OCI-LY3 (cell line): Measurements from ENCODE around the gene DTD1.
A peak's percentile ranks its signal among the peaks of the same experiment; 100 is the strongest.

Experiments
- H2AFZ ChIP-seq: fragments of 200-600, 300-600 bp; shearing (Covaris generic); 2 replicates; pipeline ENCODE4 v1.6.0; 2014; ENCODE audit warnings: antibody characterized with exemption, low read depth, low read length
- H3K27ac ChIP-seq: fragments of 200-600, 300-600 bp; sonication (generic); 2 replicates; pipeline ENCODE4 v1.5.1; 2014; ENCODE audit warnings: mild to moderate bottlenecking, low read length, moderate library complexity, mixed read lengths
- H3K27me3 ChIP-seq: fragments of 200-600, 300-600 bp; sonication (generic); 2 replicates; pipeline ENCODE4 v1.6.1; 2014; ENCODE audit warnings: low read depth, low read length, mixed read lengths
- H3K36me3 ChIP-seq: fragments of 200-600, 300-600 bp; sonication (generic); replicated peaks from 2 replicates; pipeline ENCODE3; 2014; ENCODE audit warnings: low read depth, low read length, mixed read lengths
- H3K4me1 ChIP-seq: fragments of 300-600, 200-600 bp; sonication (generic); 2 replicates; pipeline ENCODE4 v1.6.1; 2014; ENCODE audit warnings: low read length, mixed read lengths
- H3K4me2 ChIP-seq: fragments of 200-600, 300-600 bp; sonication (generic); 2 replicates; pipeline ENCODE4 v1.6.1; 2014; ENCODE audit warnings: low read length, mixed read lengths
- H3K4me3 ChIP-seq: fragments of 300-600, 200-600 bp; sonication (generic); 2 replicates; pipeline ENCODE4 v1.5.1; 2014; ENCODE audit warnings: antibody characterized with exemption, mild to moderate bottlenecking, low read length, moderate library complexity
- H3K79me2 ChIP-seq: fragments of 300-600, 200-600 bp; shearing (Covaris generic); 2 replicates; pipeline ENCODE4 v1.6.1; 2014; ENCODE audit warnings: mild to moderate bottlenecking, low read length, mixed read lengths
- H3K9ac ChIP-seq: fragments of 300-600, 200-600 bp; shearing (Covaris generic); 2 replicates; pipeline ENCODE4 v1.6.0; 2014; ENCODE audit warnings: mild to moderate bottlenecking, low read length, moderate library complexity
- H3K9me3 ChIP-seq: fragments of 200-600, 300-600 bp; shearing (Covaris generic); 2 replicates; pipeline ENCODE4 v1.6.1; 2014; ENCODE audit warnings: low read length, mixed read lengths; ENCODE audit not compliant: insufficient read depth
- H4K20me1 ChIP-seq: fragments of 200-600, 300-600 bp; sonication (generic); 2 replicates; pipeline ENCODE4 v1.6.1; 2016; ENCODE audit warnings: low read length, mixed read lengths; ENCODE audit not compliant: insufficient read depth
- EZH2phosphoT487 ChIP-seq: fragments of 200-600 bp; shearing (Covaris generic); IDR thresholded peaks from 2 replicates; pipeline ENCODE4 v1.6.1; 2018; ENCODE audit warnings: antibody characterized with exemption, mixed run types, low read depth
- TF ChIP-seq, protein P1 (sequence below): fragments of 200-600, 300-600 bp; sonication (generic); IDR thresholded peaks from 2 replicates; pipeline ENCODE4 v1.5.1; 2014; ENCODE audit warnings: antibody characterized with exemption, low read length, low read depth

The DTD1 gene

GRCh38 chr20:18805881-18806280, 218.0 kb downstream of the DTD1 start:
- Histone ChIP-seq H3K9ac (no peak overlapping the region), H3K79me2 (no peaks in the 10 kb centered on the region), H3K27ac (no peak overlapping the region), H3K4me2 (no peak overlapping the region), H3K4me1 (peaks cover 50% of the 10 kb centered on the region), H3K27me3 (no peaks in the 10 kb centered on the region), H3K9me3 (no peaks in the 10 kb centered on the region), H4K20me1 (no peaks in the 10 kb centered on the region), H3K36me3 (no peaks in the 10 kb centered on the region), H3K4me3 (no peak overlapping the region), H2AFZ (no peak overlapping the region)
- TF ChIP-seq, protein P1, sequence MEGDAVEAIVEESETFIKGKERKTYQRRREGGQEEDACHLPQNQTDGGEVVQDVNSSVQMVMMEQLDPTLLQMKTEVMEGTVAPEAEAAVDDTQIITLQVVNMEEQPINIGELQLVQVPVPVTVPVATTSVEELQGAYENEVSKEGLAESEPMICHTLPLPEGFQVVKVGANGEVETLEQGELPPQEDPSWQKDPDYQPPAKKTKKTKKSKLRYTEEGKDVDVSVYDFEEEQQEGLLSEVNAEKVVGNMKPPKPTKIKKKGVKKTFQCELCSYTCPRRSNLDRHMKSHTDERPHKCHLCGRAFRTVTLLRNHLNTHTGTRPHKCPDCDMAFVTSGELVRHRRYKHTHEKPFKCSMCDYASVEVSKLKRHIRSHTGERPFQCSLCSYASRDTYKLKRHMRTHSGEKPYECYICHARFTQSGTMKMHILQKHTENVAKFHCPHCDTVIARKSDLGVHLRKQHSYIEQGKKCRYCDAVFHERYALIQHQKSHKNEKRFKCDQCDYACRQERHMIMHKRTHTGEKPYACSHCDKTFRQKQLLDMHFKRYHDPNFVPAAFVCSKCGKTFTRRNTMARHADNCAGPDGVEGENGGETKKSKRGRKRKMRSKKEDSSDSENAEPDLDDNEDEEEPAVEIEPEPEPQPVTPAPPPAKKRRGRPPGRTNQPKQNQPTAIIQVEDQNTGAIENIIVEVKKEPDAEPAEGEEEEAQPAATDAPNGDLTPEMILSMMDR, result no peak
- no peak for TF ChIP-seq EZH2phosphoT487

- Histone ChIP-seq H3K27ac (peak overlapping the region; percentile 83), H3K4me3 (0 out of 2 replicates have a peak overlapping the region, but pooled peaks have one; percentile 3), H4K20me1 (no peaks in the 10 kb centered on the region), H3K79me2 (no peaks in the 10 kb centered on the region), H3K4me1 (peaks cover 26% of the 10 kb centered on the region), H3K9ac (peak overlapping the region; percentile 46), H3K4me2 (peak overlapping the region; percentile 58), H3K9me3 (no peaks in the 10 kb centered on the region), H2AFZ (peak overlapping the region; percentile 62; the same call in 1 of the 2 replicates), H3K27me3 (no peaks in the 10 kb centered on the region), H3K36me3 (no peaks in the 10 kb centered on the region)
- TF ChIP-seq, protein P1, result no peak
- no peak for TF ChIP-seq EZH2phosphoT487
Measured at GRCh38 chr20:18808712-18809111, 220.9 kb downstream of the DTD1 start.

- no peak for TF ChIP-seq EZH2phosphoT487
- TF ChIP-seq, protein P1, result no peak
- Histone ChIP-seq H2AFZ (no peak overlapping the region), H3K79me2 (no peaks in the 10 kb centered on the region), H3K27me3 (no peaks in the 10 kb centered on the region), H3K36me3 (no peaks in the 10 kb centered on the region), H3K4me3 (no peak overlapping the region), H3K4me2 (no peak overlapping the region), H3K9ac (no peak overlapping the region), H4K20me1 (no peaks in the 10 kb centered on the region), H3K27ac (no peak overlapping the region), H3K4me1 (peaks cover 26% of the 10 kb centered on the region), H3K9me3 (no peaks in the 10 kb centered on the region)
Measured at GRCh38 chr20:18811186-18811585, 223.3 kb downstream of the DTD1 start.

DNA sequence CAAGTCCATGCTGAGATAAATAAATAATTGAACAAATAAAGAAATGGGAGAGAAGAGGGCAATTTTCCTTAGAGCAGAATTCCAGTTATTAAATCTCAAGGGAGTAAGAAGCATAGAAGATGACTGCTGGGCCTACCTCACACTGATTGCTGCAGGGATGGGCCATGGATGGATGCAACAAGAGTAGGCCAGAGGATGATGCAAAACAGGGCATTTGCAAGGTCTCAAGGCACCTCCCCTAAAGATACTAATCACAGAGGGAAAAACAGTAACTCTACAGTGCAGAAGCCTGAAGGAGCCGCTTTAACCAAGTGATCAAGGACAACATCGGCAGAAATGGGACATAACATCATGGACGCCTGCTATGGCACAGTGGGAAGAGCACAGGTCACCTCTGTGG, 224.1 kb downstream of the DTD1 start:
- no peaks in the 10 kb centered on the region for H3K79me2 ChIP-seq
- no peaks in the 10 kb centered on the region for H3K9me3 ChIP-seq
- H3K27me3 ChIP-seq, result no peaks in the 10 kb centered on the region
- H3K36me3 ChIP-seq, result no peaks in the 10 kb centered on the region
- H2AFZ ChIP-seq, result no peak overlapping the region
- H3K4me1 ChIP-seq, result peaks cover 26% of the 10 kb centered on the region
- no peak overlapping the region for H3K27ac ChIP-seq
- H3K4me2 ChIP-seq, result no peak overlapping the region
- no peak overlapping the region for H3K4me3 ChIP-seq
- H3K9ac ChIP-seq, result no peak overlapping the region
- no peaks in the 10 kb centered on the region for H4K20me1 ChIP-seq
- TF ChIP-seq, protein P1, result no peak
- no peak for TF ChIP-seq EZH2phosphoT487
